H9 (cell line): Measurements from ENCODE around the gene RABL6. TPM values are rescaled to one million over a fixed set of nuclear protein-coding genes. Genes with fewer than 3 reads are reported as not detected.

Experiments
- DNase-seq: peaks from one replicate; pipeline ENCODE4 v3.0.0-alpha.2; 2017
- H2AFZ ChIP-seq: one replicate; pipeline ENCODE4 v1.6.1; 2013; ENCODE audit warnings: mild to moderate bottlenecking, low read length, control low read depth, moderate library complexity
- H2AK5ac ChIP-seq: 2 replicates; pipeline ENCODE4 v1.6.1; 2013; ENCODE audit warnings: low read length, control low read depth, mixed read lengths; ENCODE audit not compliant: insufficient read length
- H2BK120ac ChIP-seq: one replicate; pipeline ENCODE4 v1.6.1; 2013; ENCODE audit warnings: low read depth, mild to moderate bottlenecking, low read length, control low read depth, inconsistent platforms; ENCODE audit not compliant: poor library complexity, severe bottlenecking
- H2BK12ac ChIP-seq: 2 replicates; pipeline ENCODE4 v1.6.1; 2013; ENCODE audit warnings: low read length, control low read depth, mixed read lengths, low read depth; ENCODE audit not compliant: insufficient read length
- H2BK15ac ChIP-seq: 2 replicates; pipeline ENCODE4 v1.6.1; 2013; ENCODE audit warnings: low read depth, low read length, control low read depth
- H2BK20ac ChIP-seq: one replicate; pipeline ENCODE4 v1.6.1; 2013; ENCODE audit warnings: low read depth, mild to moderate bottlenecking, low read length, control low read depth, inconsistent platforms; ENCODE audit not compliant: poor library complexity, severe bottlenecking
- H2BK5ac ChIP-seq: 2 replicates; pipeline ENCODE4 v1.6.1; 2013; ENCODE audit warnings: low read length, control low read depth, mixed read lengths; ENCODE audit not compliant: insufficient read length
- H3K14ac ChIP-seq: 2 replicates; pipeline ENCODE4 v1.6.1; 2013; ENCODE audit warnings: low read length, control low read depth; ENCODE audit not compliant: insufficient read depth
- H3K18ac ChIP-seq: 2 replicates; pipeline ENCODE4 v1.6.1; 2013; ENCODE audit warnings: low read depth, mild to moderate bottlenecking, mixed read lengths, low read length, control low read depth; ENCODE audit not compliant: insufficient read length
- H3K23ac ChIP-seq: 2 replicates; pipeline ENCODE4 v1.6.1; 2013; ENCODE audit warnings: low read length, control low read depth, mixed read lengths, low read depth; ENCODE audit not compliant: insufficient read length
- H3K23me2 ChIP-seq: 2 replicates; pipeline ENCODE4 v1.6.1; 2013; ENCODE audit warnings: low read depth, mild to moderate bottlenecking, mixed read lengths, low read length, control low read depth; ENCODE audit not compliant: insufficient read length, poor library complexity, severe bottlenecking
- H3K27ac ChIP-seq: 2 replicates; pipeline ENCODE4 v1.5.1; 2013; ENCODE audit warnings: low read length, control low read depth, mixed read lengths, low read depth; ENCODE audit not compliant: insufficient read length
- H3K27me3 ChIP-seq: 2 replicates; pipeline ENCODE4 v1.6.1; 2013; ENCODE audit warnings: low read length, control low read depth, inconsistent platforms; ENCODE audit not compliant: insufficient read depth
- H3K4ac ChIP-seq: 2 replicates; pipeline ENCODE4 v1.6.1; 2013; ENCODE audit warnings: low read depth, mild to moderate bottlenecking, control low read depth, inconsistent platforms, low read length, moderate library complexity
- H3K4me1 ChIP-seq: 2 replicates; pipeline ENCODE4 v1.6.1; 2013; ENCODE audit warnings: low read length, control low read depth, inconsistent platforms; ENCODE audit not compliant: insufficient read depth
- H3K4me2 ChIP-seq: 2 replicates; pipeline ENCODE4 v1.6.1; 2013; ENCODE audit warnings: low read length, control low read depth, mixed read lengths; ENCODE audit not compliant: insufficient read length, insufficient read depth
- H3K56ac ChIP-seq: 2 replicates; pipeline ENCODE4 v1.6.1; 2013; ENCODE audit warnings: low read depth, mild to moderate bottlenecking, mixed read lengths, low read length, control low read depth; ENCODE audit not compliant: insufficient read length
- H3K79me1 ChIP-seq: 2 replicates; pipeline ENCODE4 v1.6.1; 2013; ENCODE audit warnings: low read depth, mild to moderate bottlenecking, moderate library complexity, low read length, control low read depth, inconsistent platforms; ENCODE audit not compliant: insufficient read depth, poor library complexity, severe bottlenecking
- H3K79me2 ChIP-seq: 2 replicates; pipeline ENCODE4 v1.6.1; 2013; ENCODE audit warnings: low read length, control low read depth, inconsistent platforms; ENCODE audit not compliant: insufficient read depth
- H3K9ac ChIP-seq: 2 replicates; pipeline ENCODE4 v1.6.1; 2013; ENCODE audit warnings: low read length, control low read depth, mixed read lengths; ENCODE audit not compliant: insufficient read length; ENCODE audit errors: extremely low read depth
- H3K9me3 ChIP-seq: one replicate; pipeline ENCODE4 v1.6.1; 2013; ENCODE audit warnings: low read depth, low read length, inconsistent platforms; ENCODE audit not compliant: control insufficient read depth
- H3T11ph ChIP-seq: one replicate; pipeline ENCODE4 v1.6.1; 2013; ENCODE audit warnings: mild to moderate bottlenecking, low read length, control low read depth, inconsistent platforms
- H4K20me1 ChIP-seq: one replicate; pipeline ENCODE4 v1.6.1; 2013; ENCODE audit not compliant: control insufficient read depth, insufficient read length, insufficient read depth
- H4K5ac ChIP-seq: 2 replicates; pipeline ENCODE4 v1.6.1; 2013; ENCODE audit warnings: low read depth, mild to moderate bottlenecking, mixed read lengths, low read length, control low read depth; ENCODE audit not compliant: insufficient read length
- H4K8ac ChIP-seq: replicated peaks from 2 replicates; pipeline ENCODE4 v1.6.1; 2013; ENCODE audit warnings: low read length, control low read depth, mixed read lengths, low read depth; ENCODE audit not compliant: insufficient read length
- H4K91ac ChIP-seq: 2 replicates; pipeline ENCODE4 v1.6.1; 2013; ENCODE audit warnings: low read depth, mild to moderate bottlenecking, moderate library complexity, mixed read lengths, low read length, control low read depth; ENCODE audit not compliant: insufficient read length
- H3K27ac Mint-ChIP-seq, 3 experiments: 2 replicates in 2 of 3; 3 replicates in 1 of 3; pipeline ENCODE4 v1.8.0; 2020 to 2021; ENCODE audit warnings: mixed read lengths in 3 of 3, mild to moderate bottlenecking in 1 of 3, moderate library complexity in 1 of 3
- H3K27me3 Mint-ChIP-seq: 2 replicates; pipeline ENCODE4 v1.8.0; 2021; ENCODE audit warnings: low read depth, mild to moderate bottlenecking, moderate library complexity, mixed read lengths
- H3K36me3 Mint-ChIP-seq, 3 experiments: 2 replicates in 2 of 3; 3 replicates in 1 of 3; pipeline ENCODE4 v1.8.0; 2020 to 2021; ENCODE audit warnings: low read depth in 3 of 3, mixed read lengths in 3 of 3; ENCODE audit not compliant: insufficient read depth in 1 of 3
- H3K4me1 Mint-ChIP-seq, 2 experiments: 2 replicates each; pipeline ENCODE4 v1.8.0; 2020; ENCODE audit warnings: mixed read lengths in 2 of 2
- H3K4me3 Mint-ChIP-seq, 2 experiments: 2 replicates in 1 of 2; 3 replicates in 1 of 2; pipeline ENCODE4 v1.8.0; 2020 to 2021; ENCODE audit warnings: mild to moderate bottlenecking in 2 of 2, mixed read lengths in 2 of 2, moderate library complexity in 1 of 2
- H3K9me3 Mint-ChIP-seq, 2 experiments: 2 replicates in 1 of 2; 3 replicates in 1 of 2; pipeline ENCODE4 v1.8.0; 2020; ENCODE audit warnings: mild to moderate bottlenecking in 2 of 2, mixed read lengths in 2 of 2, moderate library complexity in 1 of 2
- CTCF ChIP-seq: fragments of 200-600 bp; sonication (generic); conservative IDR thresholded peaks from 3 replicates; pipeline ENCODE4 v1.8.0; 2021; ENCODE audit warnings: antibody characterized with exemption, mild to moderate bottlenecking
- WGBS: extraction: QIAGEN DNeasy Blood & Tissue Kit; methylation state at CpG from one replicate; pipeline ENCODE4 v1.1.7; 2013; ENCODE audit warnings: missing lambda C conversion rate, low lambda C conversion rate, mixed read lengths; ENCODE audit not compliant: insufficient read length; ENCODE audit errors: extremely low coverage; 5-methylcytosine and 5-hydroxymethylcytosine counted together
- total RNA-seq: library from RNA; stranded (reverse); gene quantifications from 2 replicates; pipeline ENCODE4 v1.2.1, GENCODE V29; 2021

Gene RABL6
- total RNA-seq, 1 experiment from 2014 or later = 108 TPM

- no peak overlapping the region for H2BK20ac ChIP-seq
- TF ChIP-seq CTCF = no peak
- peaks cover 13% of the 10 kb centered on the region for H3K79me1 ChIP-seq
- no peak overlapping the region for H3K4me2 ChIP-seq
- peaks cover 4 to 23% (median 23%) of the 10 kb centered on the region in 3 experiments; a peak in 5 of 7 replicates for H3K36me3 Mint-ChIP-seq
- H3K56ac ChIP-seq = no peak overlapping the region
- peaks cover 10% of the 10 kb centered on the region; the same call in 1 of the 2 replicates for H3K79me2 ChIP-seq
- H2AFZ ChIP-seq = no peak overlapping the region
- H3K27me3 ChIP-seq = no peaks in the 10 kb centered on the region
- H2BK120ac ChIP-seq = no peak overlapping the region
- no peak overlapping the region for H2BK12ac ChIP-seq
- no peak overlapping the region for H3K27ac ChIP-seq
- H3K4me1 ChIP-seq = no peaks in the 10 kb centered on the region; the same call in 1 of the 2 replicates
- H3K4ac ChIP-seq = no peak overlapping the region
- H3K27me3 Mint-ChIP-seq = no peaks in the 10 kb centered on the region
- peaks cover 4% of the 10 kb centered on the region for H3K23me2 ChIP-seq
- H4K91ac ChIP-seq = no peak overlapping the region
- H3K4me1 Mint-ChIP-seq = peaks cover 7 to 13% of the 10 kb centered on the region in 2 experiments
- no peaks in the 10 kb centered on the region for H4K20me1 ChIP-seq
- no peak for DNase-seq
- H3K23ac ChIP-seq = no peak overlapping the region
- no peak overlapping the region for H2BK5ac ChIP-seq
- H3K14ac ChIP-seq = no peak overlapping the region
- no peak overlapping the region for H3K18ac ChIP-seq
- H3T11ph ChIP-seq = no peak overlapping the region
- H4K8ac ChIP-seq = no peak overlapping the region
- H3K9me3 Mint-ChIP-seq = no peaks in the 10 kb centered on the region
- no peak overlapping the region for H2AK5ac ChIP-seq
- no peaks in the 10 kb centered on the region for H3K9me3 ChIP-seq
- H3K27ac Mint-ChIP-seq = no peak overlapping the region
- H3K9ac ChIP-seq = no peak overlapping the region
- no peak overlapping the region for H2BK15ac ChIP-seq
- no peak overlapping the region for H4K5ac ChIP-seq
- H3K4me3 Mint-ChIP-seq = no peak overlapping the region
- no CpG with 5 or more reads among the region's 8 CpGs for WGBS
Measured at GRCh38 chr9:136888454-136888853, 80.7 kb downstream of the RABL6 start.
